SK-N-SH (cell line): ENCODE data around the gene LCN6. TPM values are rescaled to one million over a fixed set of nuclear protein-coding genes. Genes with fewer than 3 reads are reported as not detected.
A peak's percentile ranks its signal among the peaks of the same experiment; 100 is the strongest.
"Not testable (repeated sequence)": the region's sequence is repeated elsewhere in the genome, so short reads cannot be mapped to it uniquely, and the experiment has no call there.

Experiments
- CTCF ChIA-PET: fragments of 300-600, 350-600 bp; formaldehyde crosslinking; extraction: SDS; loops from one replicate; lab custom pipeline; 2021; lab: Yijun Ruan, JAX
- POLR2A ChIA-PET: fragments of 350-600 bp; sonication (Branson Sonifier 250); formaldehyde crosslinking; extraction: SDS; loops from one replicate; lab custom pipeline; 2020; ENCODE audit warnings: antibody characterized with exemption, inconsistent platforms; lab: Yijun Ruan, JAX
- DNase-seq: peaks from one replicate; pipeline ENCODE4 v3.0.0; 2012
- H2AFZ ChIP-seq: fragments of 200-600 bp; sonication (generic); 2 replicates; pipeline ENCODE4 v1.8.1; 2016; ENCODE audit warnings: antibody characterized with exemption, mild to moderate bottlenecking, low read depth
- H3F3A ChIP-seq: fragments of 200-600 bp; sonication (generic); replicated peaks from 2 replicates; pipeline ENCODE3; 2016; ENCODE audit warnings: antibody characterized with exemption, mild to moderate bottlenecking; ENCODE audit not compliant: insufficient read depth
- H3K27ac ChIP-seq, 2 experiments: fragments of 200-500 bp in 1 of 2; fragments of 200-600 bp in 1 of 2; sonication (Bioruptor generic) in 1 of 2; sonication (generic), shearing (Covaris generic) in 1 of 2; 2 replicates each; pipeline versions ENCODE4 v1.5.1 to v1.6.1; 2014 to 2016; ENCODE audit warnings: low read depth in 2 of 2, inconsistent platforms in 1 of 2, low read length in 1 of 2, mild to moderate bottlenecking in 1 of 2, mixed read lengths in 1 of 2
- H3K27me3 ChIP-seq: fragments of 200-600 bp; sonication (generic), shearing (Covaris generic); 2 replicates; pipeline ENCODE4 v1.6.1; 2016; ENCODE audit warnings: mixed run types; ENCODE audit not compliant: insufficient read depth
- H3K36me3 ChIP-seq, 2 experiments: fragments of 200-500 bp in 1 of 2; fragments of 200-600 bp in 1 of 2; sonication (Bioruptor generic) in 1 of 2; sonication (generic) in 1 of 2; replicated peaks in 1 of 2; 2 replicates each; pipeline versions ENCODE3 to v1.5.1; 2014 to 2016; ENCODE audit warnings: low read length in 1 of 2, mild to moderate bottlenecking in 1 of 2; ENCODE audit not compliant: insufficient read depth in 2 of 2, control insufficient read depth in 1 of 2
- H3K4me1 ChIP-seq, 2 experiments: fragments of 200-500 bp in 1 of 2; fragments of 200-600 bp in 1 of 2; sonication (Bioruptor generic) in 1 of 2; sonication (generic), shearing (Covaris generic) in 1 of 2; 2 replicates each; pipeline versions ENCODE4 v1.5.1 to v1.6.1; 2014 to 2016; ENCODE audit warnings: low read depth in 1 of 2, low read length in 1 of 2, mixed run types in 1 of 2; ENCODE audit not compliant: insufficient read depth in 2 of 2, control insufficient read depth in 1 of 2
- H3K4me2 ChIP-seq: fragments of 200-600 bp; sonication (generic), shearing (Covaris generic); 2 replicates; pipeline ENCODE4 v1.6.1; 2017; ENCODE audit warnings: mixed run types
- H3K4me3 ChIP-seq, 2 experiments: fragments of 200-500 bp in 1 of 2; fragments of 200-600 bp in 1 of 2; sonication (Bioruptor generic) in 1 of 2; sonication (generic), shearing (Covaris generic) in 1 of 2; 2 replicates each; pipeline versions ENCODE4 v1.5.1 to v1.8.1; 2014 to 2016; ENCODE audit warnings: low read depth in 2 of 2, inconsistent platforms in 1 of 2, low read length in 1 of 2, mild to moderate bottlenecking in 1 of 2, mixed read lengths in 1 of 2, moderate library complexity in 1 of 2
- H3K79me2 ChIP-seq: fragments of 200-600 bp; sonication (generic); 2 replicates; pipeline ENCODE4 v1.8.1; 2017; ENCODE audit warnings: mild to moderate bottlenecking; ENCODE audit not compliant: insufficient read depth
- H3K9ac ChIP-seq: fragments of 200-600 bp; sonication (generic); 2 replicates; pipeline ENCODE4 v1.6.1; 2017; ENCODE audit warnings: mixed run types
- H3K9me2 ChIP-seq: fragments of 200-600 bp; sonication (generic); 2 replicates; pipeline ENCODE4 v1.6.1; 2017; ENCODE audit warnings: mixed run types
- H3K9me3 ChIP-seq: fragments of 200-600 bp; sonication (generic); 2 replicates; pipeline ENCODE4 v1.6.1; 2017; ENCODE audit warnings: mixed run types, mild to moderate bottlenecking, moderate library complexity
- H4K20me1 ChIP-seq: fragments of 200-600 bp; sonication (generic); 2 replicates; pipeline ENCODE4 v1.6.1; 2017; ENCODE audit warnings: mild to moderate bottlenecking, mixed run types; ENCODE audit not compliant: insufficient read depth
- CHD2 ChIP-seq: fragments of 150-350 bp; IDR thresholded peaks from 2 replicates; pipeline ENCODE4 v1.6.1; 2018; ENCODE audit warnings: low read length; ENCODE audit not compliant: partially characterized antibody
- FOSL2 ChIP-seq: IDR thresholded peaks from 2 replicates; pipeline ENCODE4 v1.4.0; 2012; ENCODE audit warnings: low read depth, mild to moderate bottlenecking, moderate library complexity, borderline replicate concordance
- MXI1 ChIP-seq: IDR thresholded peaks from 2 replicates; pipeline ENCODE4 v1.6.1; 2012; ENCODE audit warnings: mild to moderate bottlenecking, low read depth, low read length, improper control_type of control experiment
- REST ChIP-seq: IDR thresholded peaks from 2 replicates; pipeline ENCODE4 v1.6.1; 2012; ENCODE audit warnings: mild to moderate bottlenecking, low read depth, low read length, moderate library complexity
- RFX5 ChIP-seq: IDR thresholded peaks from 2 replicates; pipeline ENCODE4 v1.6.1; 2012; ENCODE audit warnings: mild to moderate bottlenecking, improper control_type of control experiment, low read length
- YY1 ChIP-seq: IDR thresholded peaks from 2 replicates; pipeline ENCODE4 v1.4.0; 2012; ENCODE audit warnings: low read depth, mild to moderate bottlenecking
- ZBTB33 ChIP-seq: IDR thresholded peaks from 2 replicates; pipeline ENCODE4 v1.4.0; 2012; ENCODE audit warnings: low read depth, borderline replicate concordance
- WGBS: methylation state at CpG from one replicate; pipeline ENCODE4 v1.1.6; 2017; ENCODE audit warnings: low lambda C conversion rate; 5-methylcytosine and 5-hydroxymethylcytosine counted together
- polyA plus RNA-seq, 3 experiments: library from polyadenylated mRNA; depleted of rRNA; stranded (reverse); fragments of >200 nt; gene quantifications; 2 replicates each; pipeline ENCODE4 v1.2.3, GENCODE V29; 2012

The LCN6 gene
- polyA plus RNA-seq, 1 of the 3 experiments (the other 2 are of a cell fraction), result not detected

- TF ChIP-seq REST, result no peak
- TF ChIP-seq FOSL2, result no peak
- no peak for TF ChIP-seq RFX5
- peak; percentile 39; the same call in 1 of the 2 replicates for TF ChIP-seq MXI1
- TF ChIP-seq CHD2, result peak; percentile 18
These were observed 42.6 kb upstream of the LCN6 start, which contains the start of gene TMEM141 (continued) for GRCh38 chr9:136790640-136791515.

- Histone ChIP-seq H2AFZ (no peak overlapping the region), H3K9me3 (no peaks in the 10 kb centered on the region), H3K79me2 (peaks cover 11% of the 10 kb centered on the region), H3F3A (peaks cover 9% of the 10 kb centered on the region), H4K20me1 (peaks cover 5% of the 10 kb centered on the region; the same call in 1 of the 2 replicates), H3K36me3 (peaks cover 0 to 9% of the 10 kb centered on the region in 2 experiments), H3K27me3 (no peaks in the 10 kb centered on the region), H3K27ac (no peak overlapping the region), H3K9ac (no peak overlapping the region), H3K9me2 (no peaks in the 10 kb centered on the region), H3K4me3 (no peak overlapping the region), H3K4me1 (peaks cover 7 to 24% of the 10 kb centered on the region in 2 experiments), H3K4me2 (no peak overlapping the region)
- ChIA-PET POLR2A (no interaction called here), CTCF (interaction anchor here (3.6 kb wide), 1 partner anchor 246 kb away, joined by 17 read pairs; no protein-coding TSS in a partner anchor)
- WGBS, result 96% methylated on average over 1 of the region's 3 CpGs
- TF ChIP-seq ZBTB33 (no peak), YY1 (no peak)
- DNase-seq, result no peak
These were observed 41.2 kb upstream of the LCN6 start for GRCh38 chr9:136789523-136789937.

GRCh38 chr9:136788644-136789522 is 40.6 kb upstream of the LCN6 start:
- H3K27ac ChIP-seq, H3K9me2 ChIP-seq, H3K27me3 ChIP-seq, DNase-seq, H2AFZ ChIP-seq, H3K9me3 ChIP-seq, H3K36me3 ChIP-seq, H4K20me1 ChIP-seq, H3K4me2 ChIP-seq, H3K4me3 ChIP-seq, POLR2A ChIA-PET, H3K9ac ChIP-seq: not testable (repeated sequence)
- H3K4me1 ChIP-seq, result peaks cover 7 to 24% of the 10 kb centered on the region in 2 experiments
- CTCF ChIA-PET, result interaction anchor here (0.7 to 3.9 kb wide), 16 partner anchors 14 to 279 kb away, joined by 3 to 57 read pairs (median 5); partner anchors contain the start of genes AJM1, CLIC3, LCN8 and NPDC1
- WGBS, result 77% methylated on average over 24 of the region's 27 CpGs
- peaks cover 12% of the 10 kb centered on the region for H3F3A ChIP-seq
- peaks cover 11% of the 10 kb centered on the region for H3K79me2 ChIP-seq
